HG03159 (cell line): Measurements from ENCODE around the gene OR6K6.

Source experiments
- ATAC-seq: cut with Tn5 transposase; IDR thresholded peaks from one replicate; pipeline ENCODE4 v1.9.1; 2021; ENCODE audit warnings: mild to moderate bottlenecking, moderate library complexity; ENCODE audit not compliant: unreplicated experiment

The OR6K6 gene

DNA sequence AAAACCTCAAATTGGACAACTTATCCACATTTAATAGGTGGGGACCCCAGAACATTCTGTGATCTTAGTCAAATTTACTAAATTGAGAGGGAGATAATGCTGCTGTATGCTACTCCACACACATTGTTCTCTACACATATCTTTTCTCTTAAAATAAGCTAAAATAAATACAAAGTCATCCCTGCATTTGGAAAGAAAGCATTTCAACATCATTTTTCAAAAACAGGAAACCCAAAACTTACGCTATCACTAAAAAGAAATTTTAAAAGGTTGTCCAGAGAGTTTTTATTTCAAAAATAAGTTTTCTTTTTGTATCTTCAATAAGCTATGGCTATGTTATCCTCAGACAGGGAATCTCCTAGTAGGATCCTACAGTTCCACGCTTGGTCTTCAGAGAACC is 46.0 kb downstream of the OR6K6 start:
- no peak for ATAC-seq

GRCh38 chr1:158801396-158801795 is 46.9 kb downstream of the OR6K6 start:
- ATAC-seq: no peak

GRCh38 chr1:158803678-158804077 is 49.2 kb downstream of the OR6K6 start:
- ATAC-seq: no peak
